Measurements from ENCODE around the gene TRIM50.
"Not testable (repeated sequence)": the region's sequence is repeated elsewhere in the genome, so short reads cannot be mapped to it uniquely, and the experiment has no call there.

GRCh38 chr7:73320009-73320408, 7.9 kb downstream of the TRIM50 start:
- TF ChIP-seq, protein P1, sequence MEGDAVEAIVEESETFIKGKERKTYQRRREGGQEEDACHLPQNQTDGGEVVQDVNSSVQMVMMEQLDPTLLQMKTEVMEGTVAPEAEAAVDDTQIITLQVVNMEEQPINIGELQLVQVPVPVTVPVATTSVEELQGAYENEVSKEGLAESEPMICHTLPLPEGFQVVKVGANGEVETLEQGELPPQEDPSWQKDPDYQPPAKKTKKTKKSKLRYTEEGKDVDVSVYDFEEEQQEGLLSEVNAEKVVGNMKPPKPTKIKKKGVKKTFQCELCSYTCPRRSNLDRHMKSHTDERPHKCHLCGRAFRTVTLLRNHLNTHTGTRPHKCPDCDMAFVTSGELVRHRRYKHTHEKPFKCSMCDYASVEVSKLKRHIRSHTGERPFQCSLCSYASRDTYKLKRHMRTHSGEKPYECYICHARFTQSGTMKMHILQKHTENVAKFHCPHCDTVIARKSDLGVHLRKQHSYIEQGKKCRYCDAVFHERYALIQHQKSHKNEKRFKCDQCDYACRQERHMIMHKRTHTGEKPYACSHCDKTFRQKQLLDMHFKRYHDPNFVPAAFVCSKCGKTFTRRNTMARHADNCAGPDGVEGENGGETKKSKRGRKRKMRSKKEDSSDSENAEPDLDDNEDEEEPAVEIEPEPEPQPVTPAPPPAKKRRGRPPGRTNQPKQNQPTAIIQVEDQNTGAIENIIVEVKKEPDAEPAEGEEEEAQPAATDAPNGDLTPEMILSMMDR (conservative IDR thresholded peaks at IDR 0.05 in 1 of 2, IDR thresholded peaks at IDR 0.05 in 1 of 2; ENCODE audit: low read depth in 1 of 2, low read length in 2 of 2): not testable (repeated sequence)
- TF ChIP-seq EZH2 (IDR thresholded peaks at IDR 0.05; ENCODE audit: low read length, missing control alignments): not testable (repeated sequence)
